ENCODE results near the gene PDE4D.

The PDE4D gene

GRCh38 chr5:59097712-59098111 is 795.8 kb downstream of the PDE4D start:
- Mint-ChIP-seq H3K27me3 (no peaks in the 10 kb centered on the region), H3K4me3 (no peak overlapping the region), H3K9me3 (no peaks in the 10 kb centered on the region), H3K27ac (no peak overlapping the region), H3K36me3 (no peaks in the 10 kb centered on the region), H3K4me1 (peaks cover 4 to 5% of the 10 kb centered on the region in 2 donors)
- ATAC-seq (replicated peaks), result no peak
- DNase-seq, result no peak

- Mint-ChIP-seq H3K4me1 (peaks cover 0 to 2% of the 10 kb centered on the region in 2 donors), H3K27me3 (no peaks in the 10 kb centered on the region), H3K9me3 (no peaks in the 10 kb centered on the region), H3K36me3 (no peaks in the 10 kb centered on the region), H3K4me3 (no peak overlapping the region), H3K27ac (no peak overlapping the region)
- ATAC-seq (replicated peaks), result no peak
- DNase-seq, result no peak
These were observed 796.4 kb downstream of the PDE4D start for GRCh38 chr5:59097116-59097515.

- Mint-ChIP-seq H3K36me3 (no peaks in the 10 kb centered on the region), H3K9me3 (no peaks in the 10 kb centered on the region), H3K4me1 (peaks cover 0 to 2% of the 10 kb centered on the region in 2 donors), H3K27me3 (no peaks in the 10 kb centered on the region), H3K4me3 (no peak overlapping the region), H3K27ac (no peak overlapping the region)
- ATAC-seq (replicated peaks) (no peak), DNase-seq (no peak)
These were observed 798.0 kb downstream of the PDE4D start for GRCh38 chr5:59095480-59095879.

GRCh38 chr5:59094864-59095263 is 798.7 kb downstream of the PDE4D start:
- H3K9me3 Mint-ChIP-seq, result no peaks in the 10 kb centered on the region
- no peak overlapping the region for H3K27ac Mint-ChIP-seq
- ATAC-seq (replicated peaks), result no peak
- H3K4me1 Mint-ChIP-seq, result peaks cover 0 to under 1% of the 10 kb centered on the region in 2 donors
- DNase-seq, result no peak
- no peaks in the 10 kb centered on the region for H3K27me3 Mint-ChIP-seq
- H3K4me3 Mint-ChIP-seq, result no peak overlapping the region
- H3K36me3 Mint-ChIP-seq, result no peaks in the 10 kb centered on the region

GRCh38 chr5:59093329-59093728 is 800.2 kb downstream of the PDE4D start:
- Mint-ChIP-seq H3K36me3 (no peaks in the 10 kb centered on the region), H3K27me3 (no peaks in the 10 kb centered on the region), H3K4me3 (no peak overlapping the region), H3K9me3 (no peaks in the 10 kb centered on the region), H3K4me1 (no peaks in the 10 kb centered on the region), H3K27ac (no peak overlapping the region)
- DNase-seq, result no peak
- ATAC-seq (replicated peaks), result no peak

- Mint-ChIP-seq H3K36me3 (no peaks in the 10 kb centered on the region), H3K4me1 (no peaks in the 10 kb centered on the region), H3K4me3 (no peak overlapping the region), H3K27ac (no peak overlapping the region), H3K27me3 (no peaks in the 10 kb centered on the region), H3K9me3 (no peaks in the 10 kb centered on the region)
- DNase-seq (no peak), ATAC-seq (replicated peaks) (no peak)
These were observed 800.8 kb downstream of the PDE4D start for GRCh38 chr5:59092758-59093157.

- no peak for DNase-seq
- H3K27ac Mint-ChIP-seq, result no peak overlapping the region
- H3K36me3 Mint-ChIP-seq, result no peaks in the 10 kb centered on the region
- no peaks in the 10 kb centered on the region for H3K9me3 Mint-ChIP-seq
- no peak overlapping the region for H3K4me3 Mint-ChIP-seq
- no peaks in the 10 kb centered on the region for H3K4me1 Mint-ChIP-seq
- H3K27me3 Mint-ChIP-seq, result no peaks in the 10 kb centered on the region
- ATAC-seq (replicated peaks), result no peak
These were observed 801.6 kb downstream of the PDE4D start for GRCh38 chr5:59091965-59092364.

GRCh38 chr5:59090323-59090722 is 803.2 kb downstream of the PDE4D start:
- ATAC-seq (replicated peaks) (no peak), DNase-seq (no peak)
- Mint-ChIP-seq H3K27me3 (no peaks in the 10 kb centered on the region), H3K4me1 (no peaks in the 10 kb centered on the region), H3K36me3 (no peaks in the 10 kb centered on the region), H3K4me3 (no peak overlapping the region), H3K9me3 (no peaks in the 10 kb centered on the region), H3K27ac (no peak overlapping the region)

GRCh38 chr5:59089767-59090166 is 803.8 kb downstream of the PDE4D start:
- no peaks in the 10 kb centered on the region for H3K9me3 Mint-ChIP-seq
- H3K27me3 Mint-ChIP-seq, result no peaks in the 10 kb centered on the region
- no peak overlapping the region for H3K27ac Mint-ChIP-seq
- no peaks in the 10 kb centered on the region for H3K36me3 Mint-ChIP-seq
- no peak overlapping the region for H3K4me3 Mint-ChIP-seq
- ATAC-seq (replicated peaks), result no peak
- no peak for DNase-seq
- H3K4me1 Mint-ChIP-seq, result no peaks in the 10 kb centered on the region

GRCh38 chr5:59088546-59088945 is 805.0 kb downstream of the PDE4D start:
- ATAC-seq (replicated peaks) (no peak), DNase-seq (no peak)
- H3K27me3 Mint-ChIP-seq, result peaks cover 0 to 3% of the 10 kb centered on the region in 2 donors
- no peaks in the 10 kb centered on the region for H3K9me3 Mint-ChIP-seq
- no peak overlapping the region for H3K27ac Mint-ChIP-seq
- H3K36me3 Mint-ChIP-seq, result no peaks in the 10 kb centered on the region
- no peaks in the 10 kb centered on the region for H3K4me1 Mint-ChIP-seq
- no peak overlapping the region for H3K4me3 Mint-ChIP-seq

GRCh38 chr5:59086024-59086423 is 807.5 kb downstream of the PDE4D start:
- Mint-ChIP-seq H3K27ac (no peak overlapping the region), H3K4me3 (no peak overlapping the region), H3K9me3 (no peaks in the 10 kb centered on the region), H3K27me3 (peaks cover 0 to 4% of the 10 kb centered on the region in 2 donors), H3K36me3 (no peaks in the 10 kb centered on the region), H3K4me1 (no peaks in the 10 kb centered on the region)
- ATAC-seq (replicated peaks), result no peak
- DNase-seq, result no peak

GRCh38 chr5:59081693-59082092 is 811.8 kb downstream of the PDE4D start:
- no peak overlapping the region for H3K4me3 Mint-ChIP-seq
- H3K36me3 Mint-ChIP-seq, result no peaks in the 10 kb centered on the region
- DNase-seq, result no peak
- no peaks in the 10 kb centered on the region for H3K4me1 Mint-ChIP-seq
- no peak for ATAC-seq (replicated peaks)
- no peaks in the 10 kb centered on the region for H3K9me3 Mint-ChIP-seq
- H3K27ac Mint-ChIP-seq, result no peak overlapping the region
- peaks cover 0 to 4% of the 10 kb centered on the region in 2 donors for H3K27me3 Mint-ChIP-seq

- no peaks in the 10 kb centered on the region for H3K4me1 Mint-ChIP-seq
- peaks cover 0 to 4% of the 10 kb centered on the region in 2 donors for H3K27me3 Mint-ChIP-seq
- no peak overlapping the region for H3K27ac Mint-ChIP-seq
- ATAC-seq (replicated peaks) (no peak), DNase-seq (no peak)
- H3K36me3 Mint-ChIP-seq, result no peaks in the 10 kb centered on the region
- H3K9me3 Mint-ChIP-seq, result no peaks in the 10 kb centered on the region
- H3K4me3 Mint-ChIP-seq, result no peak overlapping the region
These were observed 813.6 kb downstream of the PDE4D start for GRCh38 chr5:59079622-59080620.

GRCh38 chr5:59071755-59072549 is 821.6 kb downstream of the PDE4D start:
- no peaks in the 10 kb centered on the region for H3K4me1 Mint-ChIP-seq
- no peak overlapping the region for H3K27ac Mint-ChIP-seq
- H3K4me3 Mint-ChIP-seq, result no peak overlapping the region
- no peaks in the 10 kb centered on the region for H3K27me3 Mint-ChIP-seq
- no peaks in the 10 kb centered on the region for H3K36me3 Mint-ChIP-seq
- ATAC-seq (replicated peaks) (no peak), DNase-seq (no peak)
- no peaks in the 10 kb centered on the region for H3K9me3 Mint-ChIP-seq

All from stimulated activated naive B cell treated with anti-CD40 and anti-IgM and Interleukin-4, amounts not matched to agents 10 μg/mL and 1 μg/mL and 100 μg/mL, for 72 hours (primary cell).